Left ventricle myocardium superior (tissue), 1 donor: ENCODE data around the gene VOPP1. TPM values are rescaled to one million over a fixed set of nuclear protein-coding genes. Genes with fewer than 3 reads are reported as not detected.
A peak's percentile ranks its signal among the peaks of the same experiment; 100 is the strongest.
"Not testable (repeated sequence)": the region's sequence is repeated elsewhere in the genome, so short reads cannot be mapped to it uniquely, and the experiment has no call there.

Experiments used
- ATAC-seq: fragments of 200-7000 bp; cut with Tn5 transposase; one replicate; pipeline ENCODE4 v1.9.1; 2020; ENCODE audit warnings: mild to moderate bottlenecking, moderate library complexity
- DNase-seq: peaks from one replicate; pipeline ENCODE4 v3.0.0-alpha.2; 2020
- intact Hi-C: fragments of 100-400 bp; cut with micrococcal nuclease; formaldehyde crosslinking; loops from one replicate; pipeline ENCODE4 v1.11.0; 2022
- total RNA-seq: library from RNA; stranded (reverse); fragmentation: NEBNext Ultra II Directional; extraction: Animal tissue kit (Norgen Biotek cat#: 25700); gene quantifications from one replicate; pipeline ENCODE4 v1.2.1, GENCODE V29; 2021
- donor health status: DM: no; HTN: yes; CAD: no; lungs with severe emphysema.

VOPP1 gene
- total RNA-seq, 1 donor from 2014 or later = 23.4 TPM

DNA sequence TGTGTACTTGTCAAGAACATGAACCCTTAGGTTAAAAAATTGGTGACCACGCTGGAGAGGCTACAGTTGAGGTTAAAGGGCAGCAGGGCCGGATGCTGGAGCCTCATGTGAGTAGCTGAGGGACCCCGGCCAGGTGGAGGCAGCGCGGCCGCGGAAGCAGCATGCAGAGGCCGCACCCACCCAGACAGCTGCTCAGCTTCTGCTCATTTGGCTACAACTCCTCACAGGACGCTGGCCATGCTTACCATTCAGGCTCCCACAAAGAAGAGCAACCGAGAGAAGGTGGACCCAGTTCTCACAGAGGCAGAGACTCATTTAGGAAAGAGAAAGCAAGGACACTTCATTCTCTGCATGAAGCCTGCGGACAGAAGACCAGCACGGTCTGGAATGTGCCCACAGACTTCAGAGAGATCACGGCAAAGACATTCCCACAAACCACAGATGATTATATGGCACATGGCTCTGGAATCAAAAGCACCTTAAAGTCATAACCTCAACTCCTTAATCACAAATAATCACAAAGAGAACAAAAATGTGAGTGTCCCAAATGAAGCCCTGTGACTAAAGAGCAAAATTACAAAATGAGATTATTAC, 94.4 kb downstream of the VOPP1 start:
- intact Hi-C loops = no loop called here
- ATAC-seq (peak; percentile 50), DNase-seq (no peak)

DNA sequence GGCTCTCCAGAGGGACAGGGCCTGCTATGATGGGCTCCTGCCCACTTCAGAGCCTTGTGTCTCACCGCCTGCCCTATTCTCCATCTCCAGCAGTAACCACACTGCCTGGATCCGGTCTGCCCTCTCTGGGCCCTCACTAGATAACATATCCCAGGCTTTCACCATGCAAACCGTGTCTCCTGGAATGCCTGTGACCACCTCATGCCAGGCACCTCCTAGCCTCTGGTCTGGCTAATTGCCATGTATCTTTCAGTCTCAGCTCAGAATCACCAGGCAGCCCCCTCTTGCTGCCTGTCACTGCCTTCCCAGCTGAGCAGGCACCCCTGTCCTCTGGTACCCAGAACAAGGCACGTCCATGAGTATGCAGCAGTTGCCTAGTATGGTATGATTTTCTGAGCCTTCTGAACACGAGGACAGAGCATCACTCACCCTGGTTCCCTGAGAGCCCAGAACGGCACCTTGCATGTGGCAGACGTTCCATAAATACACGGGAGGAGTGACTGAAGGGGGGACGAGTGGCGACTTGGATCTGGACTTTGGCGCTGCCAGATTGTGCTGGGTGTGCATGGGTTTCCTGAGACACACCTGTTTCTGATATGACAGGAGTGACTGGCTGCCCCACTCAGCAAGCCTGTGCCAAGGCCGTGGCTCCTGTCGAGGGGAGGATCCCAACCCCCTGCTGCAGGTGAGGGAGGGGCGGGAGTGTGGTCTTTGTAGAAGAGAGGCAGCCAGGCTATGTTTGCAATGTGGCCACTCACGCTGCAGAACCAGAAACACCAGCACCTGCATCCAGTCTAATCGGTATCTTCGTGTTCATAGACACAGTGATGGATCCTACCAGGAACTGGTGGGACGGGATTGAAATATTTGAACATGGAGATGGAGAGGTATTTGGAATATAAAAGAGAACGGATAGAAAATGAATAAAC, 95.2 kb downstream of the VOPP1 start:
- ATAC-seq (no peak), DNase-seq (no peak)

DNA sequence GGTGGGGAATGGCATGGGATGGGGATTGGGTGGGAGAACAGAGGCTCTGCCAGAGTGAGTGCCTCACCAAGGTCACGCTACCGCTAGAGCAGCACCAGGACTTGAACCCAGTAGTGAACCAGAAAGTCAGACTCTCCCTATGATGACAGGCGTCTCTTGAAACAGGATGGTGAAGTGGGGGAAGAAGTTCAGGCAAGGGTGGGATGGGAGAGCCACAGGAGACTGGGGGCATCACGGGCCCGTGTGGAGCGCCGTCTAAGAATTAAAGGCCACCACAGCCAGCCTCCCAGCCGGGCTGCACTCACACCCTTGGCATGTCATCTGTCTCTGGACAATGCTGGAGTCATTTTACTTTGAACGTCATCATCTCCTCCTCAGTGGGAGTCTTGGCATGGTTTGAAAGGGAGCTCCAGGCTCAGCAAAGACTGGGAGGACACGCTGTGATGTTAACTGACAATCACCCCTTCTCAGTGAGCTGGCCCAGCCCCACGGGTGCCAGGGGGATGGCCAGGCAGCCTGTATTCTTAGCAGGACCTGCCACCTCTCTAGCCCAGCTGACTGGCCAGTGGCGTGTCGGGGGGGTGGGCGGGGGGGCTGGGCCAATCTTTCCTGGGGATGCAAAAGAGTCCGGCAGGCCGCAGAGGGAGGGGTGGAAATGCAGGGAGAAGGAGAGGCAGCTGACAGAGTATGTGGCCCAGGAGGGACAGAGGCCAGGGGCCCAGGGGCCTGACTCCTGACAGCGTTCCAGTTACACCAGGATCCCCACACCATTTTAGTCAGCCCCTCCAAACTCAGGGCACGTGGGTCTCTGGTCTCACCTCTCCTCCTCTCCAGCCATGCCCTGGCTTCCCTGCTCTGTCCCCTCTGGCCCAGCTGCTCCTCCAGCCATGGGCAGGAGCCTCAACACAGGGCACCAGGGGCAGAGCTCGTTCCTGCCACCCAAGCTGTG, 96.2 kb downstream of the VOPP1 start:
- DNase-seq (no peak), ATAC-seq (no peak)
- intact Hi-C loops = no loop called here

More for the DNA sequence above, 95.2 kb downstream of the VOPP1 start:
- intact Hi-C loops = no loop called here

DNA sequence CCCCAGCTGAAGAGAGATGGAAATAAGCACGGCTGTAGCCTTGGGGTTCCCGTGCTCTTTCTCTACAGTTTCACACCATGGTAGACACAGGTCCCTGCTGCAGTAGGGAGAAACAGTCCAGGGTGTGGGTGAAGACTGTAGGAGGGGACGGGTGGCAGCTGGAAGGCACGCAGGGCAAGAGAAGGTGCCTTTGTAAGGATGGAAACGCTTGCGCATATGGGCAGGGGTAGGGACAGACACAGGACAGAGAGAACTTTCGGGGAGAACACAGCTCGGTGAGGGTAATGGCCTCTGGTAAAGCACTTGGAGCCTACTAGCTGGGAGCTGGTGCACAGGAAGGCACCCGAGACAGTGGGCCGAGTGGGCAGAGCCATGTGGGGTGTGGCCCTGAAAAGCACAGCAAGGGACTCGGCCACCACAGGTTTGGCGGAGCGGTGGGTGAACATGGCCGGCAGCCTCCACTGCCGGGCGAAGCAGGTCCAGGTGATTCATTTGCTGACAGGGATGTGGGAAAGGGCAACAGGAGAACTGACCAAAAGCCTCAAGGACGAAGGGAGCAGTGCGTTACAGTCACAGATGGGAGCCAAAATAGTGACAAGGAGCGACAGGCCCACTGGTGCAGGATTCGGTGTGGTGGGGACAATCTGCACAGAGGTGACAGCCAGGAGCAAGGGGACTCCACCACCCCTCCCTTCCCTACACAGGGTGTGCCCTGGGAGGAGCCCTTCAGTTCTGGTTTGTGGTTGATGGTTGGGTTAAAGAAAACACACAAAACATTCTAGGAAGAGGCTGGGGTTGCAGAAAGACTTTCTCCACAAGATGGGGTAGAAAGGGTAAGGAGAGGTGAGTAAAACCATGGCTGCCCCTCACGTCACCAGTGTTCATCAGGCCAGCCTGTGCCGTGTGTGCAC, 97.1 kb downstream of the VOPP1 start:
- intact Hi-C loops = no loop called here
- DNase-seq (no peak), ATAC-seq (no peak)

DNA sequence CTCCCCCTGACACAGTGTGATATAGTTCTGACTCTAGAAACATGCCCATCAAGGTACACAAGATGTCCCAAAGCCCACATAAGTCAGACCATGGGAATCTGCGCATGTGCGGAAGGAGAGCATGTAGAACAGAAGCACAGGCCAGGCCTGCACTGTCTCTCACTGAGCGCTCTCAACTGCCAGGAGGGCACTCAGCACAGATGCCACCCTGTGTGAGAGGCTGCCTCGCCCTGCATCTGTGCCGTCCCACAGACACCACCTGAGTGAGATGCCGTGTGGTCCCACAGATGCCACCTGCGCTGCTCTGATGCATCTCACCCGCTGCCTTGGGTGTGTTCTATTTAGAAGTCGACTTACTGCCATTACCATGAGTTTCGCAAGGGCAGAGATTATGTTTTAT, 98.4 kb downstream of the VOPP1 start:
- no peak for ATAC-seq
- intact Hi-C loops = no loop called here

DNA sequence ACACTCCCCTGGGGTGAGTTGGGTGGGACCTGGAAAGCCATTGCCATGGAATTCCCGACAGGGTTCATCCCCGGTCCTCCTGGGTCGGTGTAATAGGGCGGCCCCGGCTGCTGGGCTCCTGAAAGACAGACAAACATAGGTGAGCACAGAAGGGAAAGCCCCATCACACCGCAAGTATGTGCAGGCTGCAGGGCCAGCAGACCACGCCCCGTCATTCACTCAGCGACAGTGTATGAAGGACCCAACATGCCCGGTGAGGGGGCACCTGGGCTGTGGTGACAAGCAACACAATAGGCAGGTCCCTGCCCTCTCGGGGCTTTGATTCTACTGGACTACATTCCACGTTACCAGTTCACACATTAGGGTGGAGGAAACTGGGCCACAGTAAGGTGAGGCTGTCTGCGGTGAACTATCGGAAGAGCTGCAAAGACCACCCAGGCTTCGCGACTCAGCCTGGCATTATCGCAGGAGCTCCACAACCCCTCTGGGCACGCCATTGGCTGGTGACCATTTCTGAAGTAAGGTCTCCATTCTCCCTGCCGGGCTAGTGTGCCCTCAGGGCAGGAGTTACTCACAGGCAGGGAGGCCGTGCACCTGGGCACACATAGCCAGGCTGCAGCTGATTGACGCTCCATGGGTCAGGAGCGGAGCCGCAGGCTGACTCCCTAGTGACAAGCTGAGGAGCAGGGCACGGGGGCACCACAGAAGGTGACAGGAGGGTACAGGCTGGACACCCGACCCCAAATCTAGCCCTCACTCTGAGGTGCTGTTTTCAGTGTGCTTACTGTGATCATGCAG, 99.2 kb downstream of the VOPP1 start:
- intact Hi-C loops = no loop called here
- DNase-seq (no peak), ATAC-seq (no peak)

More for the DNA sequence above, 98.4 kb downstream of the VOPP1 start:
- DNase-seq = no peak

DNA sequence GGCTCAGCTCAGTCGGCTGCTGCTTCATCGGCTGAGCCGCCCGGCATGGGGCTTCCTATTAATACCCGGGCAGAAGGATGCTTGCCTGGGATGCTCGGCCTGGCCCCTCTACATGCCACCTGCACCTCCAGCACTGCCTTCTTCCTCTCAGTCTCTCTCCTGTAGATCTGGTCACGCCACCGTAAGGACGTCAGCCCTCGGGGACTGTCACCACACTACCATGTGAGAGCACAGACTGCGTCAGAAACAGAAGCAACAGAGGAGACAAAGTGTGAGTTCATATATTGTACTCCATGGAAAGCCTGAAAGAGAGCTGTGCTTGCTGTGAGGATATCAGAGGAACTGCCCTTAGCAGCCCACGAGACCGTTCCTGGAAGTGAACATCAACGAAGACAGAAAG, 99.9 kb downstream of the VOPP1 start:
- DNase-seq, ATAC-seq, intact Hi-C loops: not testable (repeated sequence)

DNA sequence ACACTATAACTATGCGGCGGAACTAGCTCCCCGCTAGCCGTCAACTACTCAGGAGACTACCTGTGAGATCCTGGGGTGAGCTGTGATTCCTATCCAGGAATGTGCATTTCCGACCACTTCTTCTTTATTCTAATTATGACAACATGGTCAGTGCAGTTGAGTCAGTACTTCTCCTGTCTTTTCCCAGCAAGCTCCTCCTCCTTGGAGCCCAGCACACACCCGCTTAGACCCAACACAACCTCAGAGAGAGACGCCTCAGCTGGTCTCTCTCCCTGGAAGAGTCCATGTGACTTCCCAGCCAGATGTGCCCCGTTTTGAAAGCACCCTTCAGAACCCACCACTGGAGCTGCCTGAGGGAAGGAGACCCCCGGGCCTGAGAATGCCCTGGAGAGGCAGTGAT, 100.7 kb downstream of the VOPP1 start:
- ATAC-seq, DNase-seq, intact Hi-C loops: not testable (repeated sequence)

DNA sequence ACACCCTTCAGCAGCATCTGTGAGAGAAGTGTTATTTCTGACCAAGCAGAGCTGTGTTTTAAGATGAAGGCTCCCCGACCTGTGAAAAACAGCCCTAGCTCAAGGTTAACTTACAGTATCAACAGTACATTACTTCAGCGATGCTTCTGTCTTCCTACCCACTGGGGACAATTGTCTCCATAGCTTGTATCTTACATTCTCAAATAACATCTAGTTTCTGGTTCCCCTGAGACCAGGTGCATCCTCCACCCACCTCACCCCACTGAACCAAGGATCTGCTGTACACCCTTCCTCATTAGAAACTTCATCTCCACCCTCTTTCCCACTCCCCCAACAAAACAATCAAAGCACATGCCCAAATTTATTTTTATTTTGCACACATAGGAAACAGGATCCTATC, 102.0 kb downstream of the VOPP1 start:
- ATAC-seq = no peak
- no peak for DNase-seq
- intact Hi-C loops = no loop called here

DNA sequence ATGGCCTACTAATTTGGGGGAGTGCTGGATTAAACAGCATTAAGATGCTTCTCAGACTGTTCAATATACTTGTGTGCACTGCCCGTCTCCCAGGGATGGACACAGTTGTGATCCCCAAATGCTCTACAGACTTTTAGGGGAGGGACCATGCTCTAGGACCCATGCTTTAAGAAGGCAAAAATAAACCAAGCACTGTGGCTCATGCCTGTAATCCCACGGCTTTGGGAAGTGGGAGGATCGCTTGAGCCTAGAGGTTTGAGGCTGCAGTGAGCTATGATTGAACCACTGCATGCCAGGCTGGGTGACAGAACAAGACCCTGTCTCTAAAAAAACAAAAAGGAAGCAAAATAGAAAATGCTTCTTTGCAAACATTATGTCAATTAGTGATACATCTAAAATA, 102.6 kb downstream of the VOPP1 start:
- no peak for DNase-seq
- intact Hi-C loops = no loop called here
- ATAC-seq = no peak

DNA sequence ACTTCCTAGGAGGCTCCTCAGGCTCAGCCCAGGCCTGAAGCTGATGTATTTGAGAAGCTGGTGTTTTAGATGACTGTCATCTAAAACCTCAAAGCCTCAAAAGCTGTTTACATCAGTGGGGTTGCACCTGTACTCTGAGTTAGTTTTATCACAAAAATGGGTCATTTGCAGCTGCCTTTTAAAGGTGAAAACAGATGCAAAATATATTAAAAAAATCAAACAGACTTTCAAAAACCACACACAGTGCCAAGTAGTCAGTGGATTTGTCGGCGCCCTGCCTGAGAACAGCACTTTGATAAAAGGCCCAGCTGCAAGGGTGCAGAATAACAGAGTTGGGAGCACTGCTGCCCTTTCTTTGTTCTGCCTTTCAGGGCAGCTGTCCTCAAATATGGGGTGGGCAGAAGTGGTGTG, 103.0 kb downstream of the VOPP1 start:
- no peak for ATAC-seq
- intact Hi-C loops = no loop called here
- DNase-seq = no peak

DNA sequence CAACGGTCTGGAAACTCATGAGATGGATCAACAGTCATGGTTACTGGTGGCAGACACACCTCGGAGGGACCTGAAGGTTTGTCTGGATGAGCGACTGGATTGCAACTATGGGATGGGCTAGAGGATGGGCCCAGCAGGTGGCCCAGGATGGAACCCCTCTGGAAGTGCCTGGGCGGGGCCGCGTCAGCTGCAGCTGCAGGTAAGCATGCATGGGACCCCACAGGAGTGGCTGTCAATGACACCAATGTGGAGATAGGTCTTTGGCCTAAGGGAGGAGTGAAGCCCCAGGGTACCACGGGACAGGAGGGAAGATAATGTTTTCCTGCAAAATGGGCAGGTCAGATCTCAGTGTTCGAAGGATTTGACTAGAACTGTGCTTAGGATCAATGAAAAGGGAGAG, 103.8 kb downstream of the VOPP1 start:
- intact Hi-C loops = no loop called here
- ATAC-seq = no peak
- no peak for DNase-seq

DNA sequence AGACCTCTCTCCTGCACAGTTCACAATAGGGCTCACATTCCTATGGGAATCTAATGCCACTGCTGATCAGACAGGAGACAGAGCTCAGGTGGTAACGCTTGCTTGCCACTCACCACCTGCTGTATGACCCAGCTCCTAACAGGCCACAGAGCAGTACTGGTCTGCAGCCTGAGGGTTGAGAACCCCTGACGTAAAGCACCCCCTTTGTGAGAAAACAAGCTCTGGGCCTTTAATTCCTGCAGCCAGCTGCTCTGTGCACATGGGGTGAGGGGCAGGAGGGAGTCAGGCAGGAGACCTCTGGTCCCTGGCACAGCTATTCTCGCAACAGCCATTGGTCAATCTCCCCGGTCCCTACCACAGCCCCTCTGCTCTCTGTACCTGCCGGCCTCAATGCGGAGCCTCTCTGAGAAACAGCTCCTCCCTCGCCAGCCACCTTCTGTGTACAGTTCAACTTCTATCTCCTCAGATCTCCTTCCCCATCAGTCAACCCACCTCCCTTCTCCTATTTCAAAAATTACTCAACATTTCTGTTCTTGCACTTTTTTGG, 105.2 kb downstream of the VOPP1 start:
- DNase-seq (no peak), ATAC-seq (no peak)
- intact Hi-C loops = no loop called here

DNA sequence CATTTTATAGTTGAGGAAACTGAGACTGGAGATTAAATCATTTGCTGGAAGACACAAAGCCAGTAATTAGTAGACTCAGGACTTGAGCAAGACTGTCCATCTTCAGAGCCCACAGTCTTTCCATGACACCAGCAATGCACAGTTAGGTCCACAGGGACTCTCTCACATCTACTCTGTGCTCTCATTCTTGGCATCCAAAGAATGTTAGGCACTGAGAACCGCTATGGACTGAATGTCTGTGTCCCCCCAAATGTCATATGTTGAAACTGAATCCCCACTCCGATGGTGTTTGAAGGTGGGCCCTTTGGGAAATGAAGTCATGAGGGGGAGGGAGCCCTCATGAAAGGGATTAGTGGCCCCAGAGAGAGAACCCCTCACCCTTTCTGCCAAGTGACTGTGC, 106.6 kb downstream of the VOPP1 start:
- intact Hi-C loops = no loop called here
- ATAC-seq = no peak
- no peak for DNase-seq

DNA sequence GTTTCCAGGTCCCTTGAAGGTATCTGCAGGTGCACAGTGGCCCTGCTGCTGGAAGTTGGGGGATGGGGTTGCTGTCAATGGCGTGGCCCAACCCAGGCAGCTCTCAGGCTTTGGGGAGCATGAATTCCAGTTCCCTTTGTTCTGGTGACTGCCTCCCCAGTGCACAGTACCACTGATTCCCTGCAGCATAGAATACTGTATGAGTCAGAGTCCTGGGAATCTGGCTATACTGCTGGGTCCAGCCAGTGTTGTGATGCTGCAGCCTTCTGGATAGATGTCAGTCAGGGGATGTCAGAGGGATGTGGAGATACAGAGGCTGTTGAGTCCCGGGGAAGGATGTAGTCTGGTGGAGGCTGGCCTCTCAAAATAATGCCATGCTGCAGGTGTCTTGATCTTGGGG, 107.9 kb downstream of the VOPP1 start:
- intact Hi-C loops = no loop called here
- DNase-seq (no peak), ATAC-seq (no peak)

DNA sequence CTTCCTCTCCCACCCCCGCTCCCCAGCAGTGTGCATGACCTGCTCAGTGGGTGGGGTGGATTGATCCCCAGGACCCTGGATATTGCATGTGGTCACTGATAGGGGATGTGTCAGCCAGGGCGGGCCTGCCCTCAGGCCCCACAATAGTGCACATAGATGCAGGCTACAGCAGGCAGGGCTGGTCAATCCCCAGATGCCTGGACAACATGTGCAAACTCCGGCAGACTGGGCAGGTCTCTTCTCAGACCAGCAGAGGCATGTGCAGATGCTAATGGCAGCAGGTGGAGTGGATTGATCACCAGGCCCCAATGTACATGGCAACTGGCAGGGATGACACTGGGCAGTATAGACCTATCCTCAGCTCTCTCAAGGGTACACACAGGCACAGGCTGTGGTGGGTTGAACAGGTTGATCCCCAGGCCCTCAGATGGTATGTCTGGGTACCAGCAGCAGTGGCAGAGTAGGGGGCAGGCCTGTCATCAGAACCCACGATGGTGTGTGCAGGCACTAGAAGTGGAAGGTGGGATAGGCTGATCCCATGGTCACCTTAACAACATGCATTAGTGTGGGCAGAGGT, 108.5 kb downstream of the VOPP1 start:
- intact Hi-C loops = no loop called here
- no peak for DNase-seq
- no peak for ATAC-seq

DNA sequence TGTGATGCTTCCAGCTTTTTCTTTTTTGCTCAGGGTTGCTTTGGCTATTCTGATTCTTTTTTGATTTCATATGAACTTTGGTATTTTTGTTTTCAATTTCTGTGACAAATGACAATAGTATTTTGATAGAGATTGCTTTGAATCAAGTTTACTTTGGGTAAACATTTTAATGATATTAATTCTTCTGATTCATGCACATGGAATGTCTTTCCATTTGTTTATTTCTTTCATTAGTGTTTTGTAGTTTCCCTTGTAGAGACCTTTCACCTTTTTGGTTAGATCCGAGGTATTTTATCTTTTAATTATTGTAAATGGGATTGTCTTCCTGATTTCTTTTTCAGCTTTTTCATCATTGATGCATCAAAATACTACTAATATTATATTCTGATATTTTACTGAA, 114.0 kb downstream of the VOPP1 start:
- ATAC-seq (no peak), DNase-seq (no peak)
- intact Hi-C loops = no loop called here
